OCI-LY7 (cell line): ENCODE results near the gene GPR31. TPM values are rescaled to one million over a fixed set of nuclear protein-coding genes. Genes with fewer than 3 reads are reported as not detected.

ENCODE experiments used
- BruUV-seq: library from RNA; stranded (reverse); fragments of 400-500 nt; replicated peaks from 2 replicates; lab custom pipeline; 2021; lab: Mats Ljungman, UMichigan
- CTCF ChIA-PET: fragments of 300-600 bp; sonication (Branson Sonifier 250); formaldehyde crosslinking; loops from one replicate; lab custom pipeline; 2022; ENCODE audit warnings: antibody characterized with exemption; ENCODE audit not compliant: unreplicated experiment; lab: Charles Lee
- POLR2A ChIA-PET: fragments of 300-600 bp; sonication (Branson Sonifier 250); formaldehyde crosslinking; loops from one replicate; lab custom pipeline; 2022; ENCODE audit warnings: antibody characterized with exemption; lab: Charles Lee
- DNase-seq: peaks from one replicate; pipeline ENCODE4 v3.0.0-alpha.2; 2015; ENCODE audit warnings: low spot score
- H2AFZ ChIP-seq: fragments of 200-600 bp; sonication (generic), shearing (Covaris generic); 2 replicates; pipeline ENCODE4 v1.6.1; 2014; ENCODE audit warnings: mild to moderate bottlenecking, antibody characterized with exemption, low read length, moderate library complexity
- H3K27ac ChIP-seq: fragments of 200-600 bp; sonication (generic); 2 replicates; pipeline ENCODE4 v1.5.1; 2014; ENCODE audit warnings: mixed run types, low read depth, mild to moderate bottlenecking, moderate library complexity, low read length, inconsistent platforms; ENCODE audit not compliant: poor library complexity, severe bottlenecking
- H3K36me3 ChIP-seq: fragments of 200-600 bp; sonication (generic); 2 replicates; pipeline ENCODE4 v1.6.1; 2014; ENCODE audit warnings: mild to moderate bottlenecking, antibody characterized with exemption, low read length, moderate library complexity, mixed read lengths; ENCODE audit not compliant: insufficient read depth
- H3K4me1 ChIP-seq: fragments of 200-600 bp; sonication (generic); 2 replicates; pipeline ENCODE4 v1.5.1; 2014; ENCODE audit warnings: mild to moderate bottlenecking, low read length; ENCODE audit not compliant: insufficient read depth, poor library complexity, severe bottlenecking
- H3K4me2 ChIP-seq: fragments of 200-600 bp; sonication (generic); 2 replicates; pipeline ENCODE4 v1.6.1; 2014; ENCODE audit warnings: mild to moderate bottlenecking, low read length
- H3K4me3 ChIP-seq: fragments of 200-600 bp; sonication (generic); 2 replicates; pipeline ENCODE4 v1.5.1; 2014; ENCODE audit warnings: mild to moderate bottlenecking, low read depth, low read length; ENCODE audit not compliant: poor library complexity, severe bottlenecking
- H3K79me2 ChIP-seq: fragments of 200-600 bp; sonication (generic); 2 replicates; pipeline ENCODE4 v1.6.1; 2016; ENCODE audit warnings: low read depth, mild to moderate bottlenecking, low read length, moderate library complexity, mixed read lengths; ENCODE audit not compliant: insufficient read depth
- H3K9me2 ChIP-seq: fragments of 200-600 bp; sonication (generic); 2 replicates; pipeline ENCODE4 v1.6.1; 2016; ENCODE audit warnings: mild to moderate bottlenecking, low read length, mixed read lengths; ENCODE audit not compliant: insufficient read depth
- H3K9me3 ChIP-seq: fragments of 200-600 bp; sonication (generic); 2 replicates; pipeline ENCODE4 v1.6.1; 2014; ENCODE audit warnings: mild to moderate bottlenecking, mixed run types, low read length, mixed read lengths
- H4K20me1 ChIP-seq: fragments of 200-600 bp; sonication (generic); 2 replicates; pipeline ENCODE4 v1.6.1; 2014; ENCODE audit warnings: mild to moderate bottlenecking, antibody characterized with exemption, low read length, moderate library complexity, mixed read lengths; ENCODE audit not compliant: insufficient read depth
- EZH2phosphoT487 ChIP-seq: fragments of 200-600 bp; sonication (generic); IDR thresholded peaks from 2 replicates; pipeline ENCODE4 v1.6.1; 2018; ENCODE audit warnings: low read depth, borderline replicate concordance, mild to moderate bottlenecking, mixed run types, antibody characterized with exemption, low read length, moderate library complexity, mixed read lengths
- intact Hi-C: fragments of 100-400 bp; cut with micrococcal nuclease; formaldehyde crosslinking; loops from one replicate; pipeline ENCODE4 v1.10.0; 2022; ENCODE audit not compliant: unreplicated experiment
- total RNA-seq, 2 experiments: library from RNA; depleted of rRNA in 1 of 2; stranded (reverse); fragments of >200 nt in 1 of 2; shearing (Covaris generic) in 1 of 2; gene quantifications; 2 replicates each; pipeline ENCODE4 v1.2.3, GENCODE V29; 2014 to 2022
- TF ChIP-seq, protein P1 (sequence below): fragments of 200-600 bp; sonication (generic); conservative IDR thresholded peaks from 2 replicates; pipeline ENCODE4 v1.5.1; 2014; ENCODE audit warnings: mild to moderate bottlenecking, antibody characterized with exemption, low read length, moderate library complexity, mixed read lengths

GPR31 gene
- total RNA-seq, 2 experiments from 2014 or later, result not detected

DNA sequence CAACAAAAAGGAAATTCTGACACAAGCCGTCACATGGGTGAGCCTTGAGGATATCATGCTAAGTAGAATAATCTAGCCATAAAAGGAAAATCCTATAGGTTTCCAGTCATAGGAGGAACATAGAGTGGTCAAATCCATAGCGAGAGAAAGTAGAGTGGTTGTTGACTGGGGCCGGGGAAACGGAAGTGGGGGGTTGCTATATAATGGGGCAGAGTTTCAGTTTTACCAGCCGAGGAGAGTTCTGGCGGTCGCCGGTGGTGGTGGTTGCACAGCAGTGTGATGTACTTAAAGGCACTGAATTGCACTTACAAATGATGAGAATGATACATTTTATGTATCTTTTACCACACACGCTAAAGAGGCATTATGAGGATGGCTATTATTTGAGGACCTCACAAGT is 4.9 kb downstream of the GPR31 start:
- CTCF ChIA-PET, result no interaction called here
- DNase-seq, result peak; percentile 61
- Histone ChIP-seq H3K4me3 (peak overlapping the region; percentile 45), H3K27ac (peak overlapping the region; percentile 45), H3K79me2 (no peaks in the 10 kb centered on the region), H2AFZ (peak overlapping the region; percentile 94), H4K20me1 (no peaks in the 10 kb centered on the region), H3K36me3 (no peaks in the 10 kb centered on the region), H3K4me2 (peak overlapping the region; percentile 68), H3K9me2 (no peaks in the 10 kb centered on the region), H3K4me1 (peaks cover 43% of the 10 kb centered on the region), H3K9me3 (no peaks in the 10 kb centered on the region)
- intact Hi-C loops, result no loop called here
- POLR2A ChIA-PET, result interaction anchor here (0.7 to 1.1 kb wide), 4 partner anchors 29 to 164 kb away, joined by 3 to 4 read pairs (median 3); no protein-coding TSS in a partner anchor
- TF ChIP-seq, protein P1, sequence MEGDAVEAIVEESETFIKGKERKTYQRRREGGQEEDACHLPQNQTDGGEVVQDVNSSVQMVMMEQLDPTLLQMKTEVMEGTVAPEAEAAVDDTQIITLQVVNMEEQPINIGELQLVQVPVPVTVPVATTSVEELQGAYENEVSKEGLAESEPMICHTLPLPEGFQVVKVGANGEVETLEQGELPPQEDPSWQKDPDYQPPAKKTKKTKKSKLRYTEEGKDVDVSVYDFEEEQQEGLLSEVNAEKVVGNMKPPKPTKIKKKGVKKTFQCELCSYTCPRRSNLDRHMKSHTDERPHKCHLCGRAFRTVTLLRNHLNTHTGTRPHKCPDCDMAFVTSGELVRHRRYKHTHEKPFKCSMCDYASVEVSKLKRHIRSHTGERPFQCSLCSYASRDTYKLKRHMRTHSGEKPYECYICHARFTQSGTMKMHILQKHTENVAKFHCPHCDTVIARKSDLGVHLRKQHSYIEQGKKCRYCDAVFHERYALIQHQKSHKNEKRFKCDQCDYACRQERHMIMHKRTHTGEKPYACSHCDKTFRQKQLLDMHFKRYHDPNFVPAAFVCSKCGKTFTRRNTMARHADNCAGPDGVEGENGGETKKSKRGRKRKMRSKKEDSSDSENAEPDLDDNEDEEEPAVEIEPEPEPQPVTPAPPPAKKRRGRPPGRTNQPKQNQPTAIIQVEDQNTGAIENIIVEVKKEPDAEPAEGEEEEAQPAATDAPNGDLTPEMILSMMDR, result no peak
- no peak for TF ChIP-seq EZH2phosphoT487
- no TSS peak for BruUV-seq

DNA sequence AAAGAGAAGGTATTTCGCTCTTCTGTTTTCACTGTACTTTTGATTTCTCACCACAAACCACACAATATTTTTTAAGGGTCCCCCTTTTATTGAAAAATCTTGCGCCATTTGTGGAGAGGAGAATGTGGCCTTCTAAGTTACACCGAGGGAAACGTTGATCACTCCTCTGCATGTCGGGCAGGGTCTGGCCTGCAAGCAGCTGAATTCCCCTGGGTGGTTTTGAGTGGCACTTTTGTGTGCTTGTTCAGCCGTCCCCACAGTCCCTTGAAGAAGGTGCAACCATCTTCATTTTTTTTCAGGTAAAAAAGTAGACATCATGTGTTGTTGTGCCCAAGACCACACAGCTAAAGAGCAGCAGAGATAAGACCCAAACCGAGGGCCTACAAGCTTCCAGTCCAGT is 6.1 kb downstream of the GPR31 start:
- CTCF ChIA-PET, result interaction anchor here (0.6 kb wide), 1 partner anchor 30 kb away, joined by 5 read pairs; no protein-coding TSS in a partner anchor
- H3K4me3 ChIP-seq, result no peak overlapping the region
- DNase-seq, result peak; percentile 59
- peaks cover 42% of the 10 kb centered on the region for H3K4me1 ChIP-seq
- no peaks in the 10 kb centered on the region for H3K79me2 ChIP-seq
- BruUV-seq, result no TSS peak
- intact Hi-C loops, result no loop called here
- TF ChIP-seq EZH2phosphoT487, result no peak
- TF ChIP-seq, protein P1, result no peak
- H3K4me2 ChIP-seq, result peak overlapping the region; percentile 68
- H3K9me2 ChIP-seq, result no peaks in the 10 kb centered on the region
- peak overlapping the region; percentile 94 for H2AFZ ChIP-seq
- no peaks in the 10 kb centered on the region for H4K20me1 ChIP-seq
- POLR2A ChIA-PET, result interaction anchor here (0.5 to 2.2 kb wide), 4 partner anchors 12 to 379 kb away, joined by 3 to 8 read pairs (median 4); no protein-coding TSS in a partner anchor
- H3K27ac ChIP-seq, result peak overlapping the region; percentile 35
- H3K9me3 ChIP-seq, result no peaks in the 10 kb centered on the region
- H3K36me3 ChIP-seq, result no peaks in the 10 kb centered on the region

DNA sequence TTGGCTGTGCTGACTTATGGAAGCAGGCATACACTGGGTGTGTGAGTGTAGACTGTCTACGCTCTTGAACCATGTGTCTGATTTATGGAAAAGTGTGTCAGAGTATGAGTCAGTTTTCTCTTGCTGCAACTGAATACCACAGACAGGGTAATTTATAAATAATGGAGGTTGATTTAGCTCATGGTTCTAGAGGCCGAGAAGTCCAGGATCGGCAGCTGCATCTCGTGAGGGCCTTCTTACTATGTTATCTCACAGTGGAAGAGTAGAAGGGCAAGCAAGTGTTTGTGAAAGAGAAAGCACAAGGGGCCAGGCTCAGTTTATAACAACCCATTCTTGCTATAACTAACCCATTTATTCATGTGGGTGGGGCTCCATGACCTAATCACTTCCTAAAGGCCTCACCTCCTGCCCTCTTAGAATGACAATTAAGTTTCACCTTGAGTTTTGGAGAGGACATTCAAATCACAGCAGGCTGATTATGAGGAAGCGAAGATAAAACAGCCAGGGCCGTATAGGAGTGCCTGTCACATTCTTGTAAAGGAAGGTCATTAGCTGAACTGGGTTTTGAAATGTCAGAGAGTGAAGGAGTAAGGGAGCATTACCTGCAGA is 6.7 kb downstream of the GPR31 start:
- intact Hi-C loops, result no loop called here
- no peak for TF ChIP-seq EZH2phosphoT487
- TF ChIP-seq, protein P1, result no peak
- Histone ChIP-seq H3K4me2 (peak overlapping the region; percentile 68), H3K9me2 (no peaks in the 10 kb centered on the region), H3K79me2 (no peaks in the 10 kb centered on the region), H4K20me1 (no peaks in the 10 kb centered on the region), H3K36me3 (no peaks in the 10 kb centered on the region), H3K4me3 (no peak overlapping the region), H3K4me1 (peaks cover 42% of the 10 kb centered on the region), H3K27ac (peak overlapping the region; percentile 35), H2AFZ (peak overlapping the region; percentile 94), H3K9me3 (no peaks in the 10 kb centered on the region)
- no TSS peak for BruUV-seq
- DNase-seq, result peak; percentile 51
- ChIA-PET CTCF (interaction anchor here (0.6 kb wide), 1 partner anchor 29 kb away, joined by 5 read pairs; no protein-coding TSS in a partner anchor), POLR2A (interaction anchor here (0.5 to 2.2 kb wide), 4 partner anchors 13 to 379 kb away, joined by 3 to 8 read pairs (median 3); no protein-coding TSS in a partner anchor)
